SHP77 treated with DMSO at 0.1 percent for 48 hours (cell line): ENCODE measurements around the gene KRTAP9-7.
"Not testable (repeated sequence)": the region's sequence is repeated elsewhere in the genome, so short reads cannot be mapped to it uniquely, and the experiment has no call there.

Source experiments
- DNase-seq: peaks from one replicate; lab custom pipeline; 2025; lab: John Stamatoyannopoulos, UW

Gene KRTAP9-7

DNA sequence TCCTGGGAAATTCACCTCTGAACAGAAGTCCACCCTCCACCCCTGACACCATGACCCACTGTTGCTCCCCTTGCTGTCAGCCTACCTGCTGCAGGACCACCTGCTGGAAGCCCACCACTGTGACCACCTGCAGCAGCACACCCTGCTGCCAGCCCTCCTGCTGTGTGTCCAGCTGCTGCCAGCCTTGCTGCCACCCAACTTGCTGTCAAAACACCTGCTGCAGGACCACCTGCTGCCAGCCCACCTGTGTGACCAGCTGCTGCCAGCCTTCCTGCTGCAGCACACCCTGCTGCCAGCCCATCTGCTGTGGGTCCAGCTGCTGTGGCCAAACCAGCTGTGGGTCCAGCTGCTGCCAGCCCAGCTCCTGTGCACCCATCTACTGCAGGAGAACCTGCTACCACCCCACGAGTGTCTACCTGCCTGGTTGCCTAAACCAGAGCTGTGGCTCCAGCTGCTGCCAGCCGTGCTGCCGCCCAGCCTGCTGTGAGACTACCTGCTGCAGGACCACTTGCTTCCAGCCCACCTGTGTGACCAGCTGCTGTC is at the start of gene KRTAP9-7:
Gene KRTAP9-7 (plus strand): TSS at position 51 of the 543 bp plus-strand sequence. CDS start 0 bp downstream, at position 51.
- not testable (repeated sequence) for DNase-seq

- DNase-seq = no peak
These were observed 49.4 kb upstream of the KRTAP9-7 start for GRCh38 chr17:41226051-41226450.

GRCh38 chr17:41226598-41227095 is 48.9 kb upstream of the KRTAP9-7 start, which contains the start of gene KRTAP9-2:
TSS of gene KRTAP9-2 (plus strand) at chr17:41226648. CDS start at chr17:41226655, 7 bp downstream.
- DNase-seq = not testable (repeated sequence)

GRCh38 chr17:41230094-41230493 is 45.4 kb upstream of the KRTAP9-7 start:
- DNase-seq = no peak

GRCh38 chr17:41231731-41232130 is 43.8 kb upstream of the KRTAP9-7 start:
- no peak for DNase-seq

DNA sequence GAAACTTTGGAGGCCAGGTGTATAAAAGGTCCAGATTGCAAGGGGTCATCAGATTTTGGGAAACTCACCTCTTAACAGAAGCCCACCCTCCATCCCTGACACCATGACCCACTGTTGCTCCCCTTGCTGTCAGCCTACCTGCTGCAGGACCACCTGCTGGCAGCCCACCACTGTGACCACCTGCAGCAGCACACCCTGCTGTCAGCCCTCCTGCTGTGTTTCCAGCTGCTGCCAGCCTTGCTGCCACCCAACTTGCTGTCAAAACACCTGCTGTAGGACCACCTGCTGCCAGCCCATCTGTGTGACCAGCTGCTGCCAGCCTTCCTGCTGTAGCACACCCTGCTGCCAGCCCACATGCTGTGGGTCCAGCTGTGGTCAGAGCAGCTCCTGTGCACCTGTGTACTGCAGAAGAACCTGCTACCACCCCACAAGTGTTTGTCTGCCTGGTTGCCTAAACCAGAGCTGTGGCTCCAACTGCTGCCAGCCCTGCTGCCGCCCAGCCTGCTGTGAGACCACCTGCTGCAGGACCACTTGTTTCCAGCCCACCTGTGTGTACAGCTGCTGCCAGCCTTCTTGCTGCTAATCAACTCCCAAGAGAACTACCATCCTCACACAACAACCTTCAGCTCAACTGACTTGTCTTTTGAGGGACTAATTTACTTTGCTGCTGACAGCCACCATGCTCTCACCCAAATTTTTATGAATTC is 42.9 kb upstream of the KRTAP9-7 start, which contains the start of gene KRTAP9-3:
Gene KRTAP9-3 (plus strand): TSS at position 51 of the 707 bp plus-strand sequence. CDS start 53 bp downstream, at position 104.
- not testable (repeated sequence) for DNase-seq

GRCh38 chr17:41237116-41237515 is 38.4 kb upstream of the KRTAP9-7 start:
- not testable (repeated sequence) for DNase-seq

DNA sequence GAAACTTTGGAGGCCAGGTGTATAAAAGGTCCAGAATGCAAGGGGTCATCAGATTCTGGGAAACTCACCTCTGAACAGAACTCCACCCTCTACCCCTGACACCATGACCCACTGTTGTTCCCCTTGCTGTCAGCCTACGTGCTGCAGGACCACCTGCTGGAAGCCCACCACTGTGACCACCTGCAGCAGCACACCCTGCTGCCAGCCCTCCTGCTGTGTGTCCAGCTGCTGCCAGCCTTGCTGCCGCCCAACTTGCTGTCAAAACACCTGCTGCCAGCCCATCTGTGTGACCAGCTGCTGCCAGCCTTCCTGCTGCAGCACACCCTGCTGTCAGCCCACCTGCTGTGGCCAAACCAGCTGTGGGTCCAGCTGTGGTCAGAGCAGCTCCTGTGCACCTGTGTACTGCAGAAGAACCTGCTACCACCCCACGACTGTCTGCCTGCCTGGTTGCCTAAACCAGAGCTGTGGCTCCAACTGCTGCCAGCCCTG is 37.5 kb upstream of the KRTAP9-7 start, which contains the start of gene KRTAP9-8:
Gene KRTAP9-8 (plus strand): TSS at position 51 of the 489 bp plus-strand sequence. CDS start 53 bp downstream, at position 104.
- not testable (repeated sequence) for DNase-seq

DNA sequence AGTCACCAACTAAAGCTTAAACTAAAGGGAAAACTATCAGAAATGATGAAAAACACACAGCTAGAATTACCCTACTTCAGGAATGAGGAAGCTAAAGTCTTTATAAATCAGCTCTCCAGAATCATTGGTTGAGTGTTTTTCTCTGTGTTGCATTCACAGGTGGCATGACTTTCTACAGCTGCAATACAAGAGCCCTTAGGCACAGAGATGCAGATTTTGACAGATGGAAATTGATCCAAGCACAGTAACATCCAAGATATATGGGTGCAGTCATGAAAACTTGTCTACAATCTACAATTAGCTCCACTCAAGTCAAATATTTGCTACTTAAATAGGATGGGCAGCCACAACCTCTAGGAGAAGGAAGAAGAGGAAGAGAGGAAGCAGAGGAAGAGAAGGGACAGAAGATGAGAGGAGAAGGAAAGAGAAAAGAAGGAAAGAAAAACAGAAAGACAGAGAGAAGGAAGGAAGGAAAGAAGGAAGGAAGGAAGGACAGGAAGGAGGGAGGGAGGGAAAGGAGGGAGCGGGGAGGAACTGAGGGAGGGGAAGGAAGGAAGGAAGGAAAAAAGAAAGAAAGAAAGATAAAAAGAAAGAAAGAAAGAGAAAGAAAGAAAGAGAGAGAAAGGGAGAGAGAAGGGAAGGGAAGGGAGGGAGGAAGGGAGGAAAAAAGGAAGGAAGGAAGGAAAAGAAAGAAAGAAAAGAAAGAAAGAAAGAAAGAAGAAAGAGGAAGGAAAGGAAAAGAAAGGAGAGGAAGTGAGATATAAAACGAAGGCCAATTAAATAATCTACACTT is 28.3 kb upstream of the KRTAP9-7 start:
- not testable (repeated sequence) for DNase-seq

GRCh38 chr17:41249637-41250240 is 25.8 kb upstream of the KRTAP9-7 start, which contains the start of gene KRTAP9-4:
TSS of gene KRTAP9-4 (plus strand) at chr17:41249687. CDS start at chr17:41249721, 34 bp downstream.
- not testable (repeated sequence) for DNase-seq

DNA sequence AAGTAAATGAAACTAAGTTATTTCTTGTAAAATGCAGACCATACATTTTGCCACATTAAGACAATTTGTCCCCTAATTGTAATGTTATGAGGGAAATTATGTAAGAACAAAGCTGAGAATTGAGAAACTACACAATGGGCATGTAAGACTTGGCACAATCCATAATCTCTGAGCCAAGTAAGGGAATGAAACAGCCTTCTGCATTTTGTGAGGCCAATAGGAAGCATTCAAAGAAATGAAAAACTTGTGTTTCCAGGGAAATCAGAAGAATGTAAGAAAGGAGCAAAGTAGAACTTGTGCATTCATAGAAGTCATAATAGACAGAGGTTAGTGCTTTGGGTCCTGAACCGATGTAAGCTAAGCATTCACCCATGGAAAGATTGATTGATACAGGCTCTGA is 24.2 kb upstream of the KRTAP9-7 start:
- no peak for DNase-seq

DNA sequence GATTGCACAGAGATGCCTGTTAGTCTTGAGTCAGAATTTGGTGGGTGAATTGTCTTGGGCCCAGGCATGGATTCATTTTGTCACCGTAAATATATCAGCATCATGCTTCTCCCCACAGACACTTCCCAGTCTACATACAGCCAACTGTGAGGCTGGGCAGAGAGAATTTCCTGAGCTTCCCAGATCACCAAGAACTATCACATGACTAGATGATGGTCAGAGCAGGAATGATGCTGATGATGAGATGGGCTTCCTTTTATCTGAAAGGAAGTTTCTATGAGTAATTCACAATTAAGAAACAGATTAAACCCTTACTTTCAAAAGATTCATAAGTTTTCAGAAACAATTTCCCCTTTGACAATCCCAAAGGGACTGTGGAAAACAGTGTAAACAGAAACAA is 20.6 kb upstream of the KRTAP9-7 start:
- no peak for DNase-seq

DNA sequence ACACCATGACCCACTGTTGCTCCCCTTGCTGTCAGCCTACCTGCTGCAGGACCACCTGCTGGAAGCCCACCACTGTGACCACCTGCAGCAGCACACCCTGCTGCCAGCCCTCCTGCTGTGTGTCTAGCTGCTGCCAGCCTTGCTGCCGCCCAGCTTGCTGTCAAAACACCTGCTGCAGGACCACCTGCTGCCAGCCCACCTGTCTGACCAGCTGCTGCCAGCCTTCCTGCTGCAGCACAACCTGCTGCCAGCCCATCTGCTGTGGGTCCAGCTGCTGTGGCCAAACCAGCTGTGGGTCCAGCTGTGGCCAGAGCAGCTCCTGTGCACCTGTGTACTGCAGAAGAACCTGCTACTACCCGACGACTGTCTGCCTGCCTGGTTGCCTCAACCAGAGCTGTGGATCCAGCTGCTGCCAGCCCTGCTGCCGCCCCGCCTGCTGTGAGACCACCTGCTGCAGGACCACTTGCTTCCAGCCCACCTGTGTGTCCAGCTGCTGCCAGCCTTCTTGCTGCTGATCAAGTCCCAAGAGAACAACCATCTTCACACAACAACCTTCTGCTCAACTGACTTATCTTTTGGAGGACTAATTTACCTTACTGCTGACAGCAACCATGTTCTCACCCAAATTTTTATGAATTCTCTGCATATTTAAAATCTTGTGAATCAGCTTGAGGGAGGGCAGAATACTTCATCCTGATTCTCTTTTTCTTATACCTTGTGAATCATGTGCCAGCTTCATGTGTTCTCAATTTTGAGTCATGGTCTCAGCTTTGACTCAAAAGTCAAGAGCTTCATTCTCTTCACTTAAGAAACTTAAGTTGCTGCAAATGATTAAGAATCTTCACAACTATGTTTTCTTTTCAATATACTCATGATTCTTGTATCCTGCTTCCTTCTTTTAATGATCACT is 19.9 kb upstream of the KRTAP9-7 start, which contains the start of gene KRTAP9-9:
Gene KRTAP9-9 (plus strand): TSS at position 4 of the 910 bp plus-strand sequence.
- DNase-seq = not testable (repeated sequence)

DNA sequence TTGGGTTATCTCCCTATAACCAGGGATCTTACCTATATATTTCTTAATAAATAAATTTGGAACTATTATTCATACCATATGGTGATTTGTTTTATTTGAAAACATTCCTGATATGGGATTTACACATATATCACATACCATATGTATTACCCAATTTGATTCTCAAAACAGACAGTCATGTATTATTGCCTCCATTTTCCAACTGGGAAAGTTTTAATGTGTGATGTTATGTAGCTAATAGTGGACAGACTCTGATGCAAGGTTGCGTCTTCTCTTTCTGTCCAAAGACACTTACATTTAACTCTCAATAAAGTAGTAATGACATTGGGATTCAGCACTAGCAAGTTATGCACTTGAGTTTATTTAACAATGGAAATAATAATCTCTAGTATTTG is 19.2 kb upstream of the KRTAP9-7 start:
- no peak for DNase-seq

GRCh38 chr17:41258406-41258805 is 17.1 kb upstream of the KRTAP9-7 start:
- no peak for DNase-seq

DNA sequence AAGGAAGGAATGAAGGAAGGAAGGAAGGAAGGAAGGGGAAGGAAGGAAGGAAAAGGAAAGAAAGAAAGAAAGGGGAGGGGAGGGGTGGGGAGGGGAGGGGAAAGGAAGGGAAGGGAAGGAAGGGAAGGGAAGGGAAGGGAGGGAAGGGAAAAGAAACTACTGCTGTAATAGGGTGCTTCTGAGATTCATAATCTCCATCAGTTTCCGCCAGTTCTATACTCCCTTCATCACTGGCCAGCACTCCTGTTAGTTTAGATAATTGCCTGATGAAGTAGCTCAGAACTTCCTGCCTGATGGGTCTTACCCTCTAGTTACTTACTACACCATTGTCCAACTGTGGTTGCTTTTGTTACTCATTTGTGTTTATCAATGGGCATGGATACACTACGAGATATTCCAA is 12.3 kb upstream of the KRTAP9-7 start:
- no peak for DNase-seq

- DNase-seq = no peak
These were observed 10.9 kb upstream of the KRTAP9-7 start for GRCh38 chr17:41264599-41264998.

DNA sequence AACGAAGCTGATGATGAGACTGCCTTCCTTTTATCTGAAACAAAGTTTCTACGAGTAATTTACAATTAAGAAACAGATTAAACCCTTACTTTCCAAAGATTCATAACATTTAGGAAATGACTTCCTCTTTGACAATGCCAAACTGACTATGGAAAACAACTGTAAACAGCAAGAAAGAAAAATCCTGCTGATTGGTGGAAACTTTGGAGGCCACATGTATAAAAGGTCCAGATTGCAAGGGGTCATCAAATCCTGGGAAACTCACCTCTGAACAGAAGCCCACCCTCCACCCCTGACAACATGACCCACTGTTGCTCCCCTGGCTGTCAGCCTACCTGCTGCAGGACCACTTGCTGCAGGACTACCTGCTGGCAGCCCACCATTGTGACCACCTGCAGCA is 10.4 kb upstream of the KRTAP9-7 start, which contains the start of gene KRTAP9-6:
Gene KRTAP9-6 (plus strand): TSS at position 301 of the 400 bp plus-strand sequence. CDS start 0 bp downstream, at position 301.
- no peak for DNase-seq

DNA sequence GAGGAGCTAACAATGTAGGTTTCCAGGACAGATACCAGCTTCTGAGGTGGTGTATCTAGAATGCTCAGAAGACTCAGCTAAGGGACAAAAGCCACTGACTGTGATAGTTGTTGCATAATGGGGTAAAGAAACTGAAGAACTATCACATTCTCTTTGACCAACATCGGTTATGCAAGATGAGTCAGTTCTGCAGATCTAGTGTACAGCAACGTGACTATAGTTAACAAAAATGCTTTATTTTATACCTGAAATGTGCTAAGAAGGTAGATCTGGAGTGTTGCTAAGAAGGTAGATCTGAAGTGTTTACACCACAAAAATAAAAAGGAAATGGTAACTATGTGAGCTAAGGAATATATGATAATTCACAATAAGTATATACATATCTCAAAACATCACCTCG is 7.8 kb upstream of the KRTAP9-7 start:
- DNase-seq = no peak

DNA sequence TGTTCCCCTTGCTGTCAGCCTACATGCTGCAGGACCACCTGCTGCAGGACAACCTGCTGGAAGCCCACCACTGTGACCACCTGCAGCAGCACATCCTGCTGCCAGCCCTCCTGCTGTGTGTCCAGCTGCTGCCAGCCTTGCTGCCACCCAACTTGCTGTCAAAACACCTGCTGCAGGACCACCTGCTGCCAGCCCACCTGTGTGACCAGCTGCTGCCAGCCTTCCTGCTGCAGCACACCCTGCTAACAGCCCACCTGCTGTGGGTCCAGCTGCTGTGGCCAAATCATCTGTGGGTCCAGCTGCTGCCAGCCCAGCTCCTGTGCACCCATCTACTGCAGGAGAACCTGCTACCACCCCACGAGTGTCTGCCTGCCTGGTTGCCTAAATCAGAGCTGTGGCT is 4.2 kb upstream of the KRTAP9-7 start:
- not testable (repeated sequence) for DNase-seq
